ENCODE results near the gene SGMS1. TPM values are rescaled to one million over a fixed set of nuclear protein-coding genes. Genes with fewer than 3 reads are reported as not detected.
"Not testable (repeated sequence)": the region's sequence is repeated elsewhere in the genome, so short reads cannot be mapped to it uniquely, and the experiment has no call there.

SGMS1 gene
- total RNA-seq, 2 donors from 2014 or later: 32.5 to 35.9 TPM

DNA sequence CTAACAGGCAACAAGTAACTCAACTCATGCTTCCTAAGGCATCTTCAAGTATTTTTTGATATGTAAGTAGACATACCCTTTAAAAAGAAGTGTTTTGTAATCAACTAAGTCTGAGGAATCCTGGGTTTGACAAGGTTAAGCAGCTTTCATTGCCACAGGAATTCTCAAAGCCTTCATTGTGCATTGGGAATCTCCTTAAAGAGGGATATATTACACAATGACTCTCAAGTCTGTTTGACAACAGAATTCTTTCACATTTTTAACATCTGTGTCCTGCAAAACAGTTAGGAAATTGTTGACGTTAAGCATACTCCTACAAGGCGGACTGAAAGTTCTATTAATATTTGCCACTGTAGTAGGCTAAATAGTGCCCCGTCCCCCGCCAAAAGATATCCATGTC, 71.4 kb downstream of the SGMS1 start:
- DNase-seq (ENCODE audit: low spot score): no peak
- Histone ChIP-seq H3K27me3 (no peaks in the 10 kb centered on the region), H3K9me3 (peaks cover 0 to 4% of the 10 kb centered on the region in 2 donors), H3K4me1 (peaks cover 0 to 73% of the 10 kb centered on the region in 2 donors), H3K4me3 (no peak overlapping the region), H3K27ac (peak overlapping the region; percentile 27 to 58), H3K36me3 (no peaks in the 10 kb centered on the region)
- TF ChIP-seq, protein P1, sequence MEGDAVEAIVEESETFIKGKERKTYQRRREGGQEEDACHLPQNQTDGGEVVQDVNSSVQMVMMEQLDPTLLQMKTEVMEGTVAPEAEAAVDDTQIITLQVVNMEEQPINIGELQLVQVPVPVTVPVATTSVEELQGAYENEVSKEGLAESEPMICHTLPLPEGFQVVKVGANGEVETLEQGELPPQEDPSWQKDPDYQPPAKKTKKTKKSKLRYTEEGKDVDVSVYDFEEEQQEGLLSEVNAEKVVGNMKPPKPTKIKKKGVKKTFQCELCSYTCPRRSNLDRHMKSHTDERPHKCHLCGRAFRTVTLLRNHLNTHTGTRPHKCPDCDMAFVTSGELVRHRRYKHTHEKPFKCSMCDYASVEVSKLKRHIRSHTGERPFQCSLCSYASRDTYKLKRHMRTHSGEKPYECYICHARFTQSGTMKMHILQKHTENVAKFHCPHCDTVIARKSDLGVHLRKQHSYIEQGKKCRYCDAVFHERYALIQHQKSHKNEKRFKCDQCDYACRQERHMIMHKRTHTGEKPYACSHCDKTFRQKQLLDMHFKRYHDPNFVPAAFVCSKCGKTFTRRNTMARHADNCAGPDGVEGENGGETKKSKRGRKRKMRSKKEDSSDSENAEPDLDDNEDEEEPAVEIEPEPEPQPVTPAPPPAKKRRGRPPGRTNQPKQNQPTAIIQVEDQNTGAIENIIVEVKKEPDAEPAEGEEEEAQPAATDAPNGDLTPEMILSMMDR (IDR thresholded peaks at IDR 0.05): no peak

DNA sequence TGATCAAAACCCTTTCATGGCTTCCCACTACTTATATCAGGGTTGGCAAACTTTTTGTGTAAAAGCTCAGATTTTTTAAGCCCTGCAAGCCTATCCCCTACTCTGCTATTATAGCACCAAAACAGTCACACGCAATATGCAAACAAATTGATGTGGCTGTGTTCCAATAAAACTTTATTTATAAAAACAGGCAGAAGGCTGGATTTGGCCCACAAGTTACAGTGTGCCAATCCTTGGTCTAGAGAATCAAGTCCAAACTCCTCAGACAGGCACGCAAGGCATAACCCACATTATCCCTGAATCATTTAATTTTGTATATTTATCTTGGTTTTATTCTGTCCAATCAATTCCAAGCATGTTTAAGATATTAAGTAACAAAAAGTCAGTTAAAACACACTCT, 71.9 kb downstream of the SGMS1 start:
- H3K4me3 ChIP-seq: no peak overlapping the region
- peak overlapping the region; percentile 27 to 58 for H3K27ac ChIP-seq
- H3K4me1 ChIP-seq: peaks cover 0 to 68% of the 10 kb centered on the region in 2 donors
- no peak for DNase-seq (ENCODE audit: low spot score)
- peaks cover 0 to 4% of the 10 kb centered on the region in 2 donors for H3K9me3 ChIP-seq
- H3K36me3 ChIP-seq: no peaks in the 10 kb centered on the region
- TF ChIP-seq, protein P1 (IDR thresholded peaks at IDR 0.05): no peak
- H3K27me3 ChIP-seq: no peaks in the 10 kb centered on the region

DNA sequence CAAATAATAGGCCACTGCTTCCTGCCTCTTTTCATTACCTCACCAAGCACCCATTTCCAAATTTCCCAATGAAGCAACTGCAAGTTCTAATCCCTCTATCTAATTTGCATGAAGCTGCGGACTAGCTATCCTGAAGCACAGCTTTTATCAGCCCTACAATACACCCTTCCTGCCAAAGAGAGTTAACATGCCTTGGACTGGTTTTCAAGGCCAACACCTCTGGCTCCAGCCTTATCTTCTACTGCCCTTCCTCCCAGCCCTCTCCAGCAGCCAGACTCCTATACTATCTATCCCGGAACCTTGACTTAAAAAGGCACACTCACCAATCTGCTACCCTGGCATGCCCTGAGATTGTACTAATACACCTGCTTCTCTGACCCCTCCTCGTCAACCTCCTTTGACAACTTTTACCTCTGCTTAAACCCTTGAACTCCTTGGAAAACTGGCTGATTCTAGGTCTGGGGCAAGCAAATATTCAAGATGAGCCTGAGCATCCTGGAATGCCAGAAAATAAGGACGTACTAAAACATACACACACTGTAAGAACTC, 73.4 kb downstream of the SGMS1 start:
- Histone ChIP-seq H3K36me3 (no peaks in the 10 kb centered on the region), H3K4me3 (no peak overlapping the region), H3K27me3 (no peaks in the 10 kb centered on the region), H3K27ac (peak overlapping the region in 1 of 2 donors; percentile 57), H3K9me3 (peaks cover 0 to 4% of the 10 kb centered on the region in 2 donors), H3K4me1 (peaks cover 0 to 61% of the 10 kb centered on the region in 2 donors)
- TF ChIP-seq, protein P1 (IDR thresholded peaks at IDR 0.05): no peak
- DNase-seq (ENCODE audit: low spot score): no peak

DNA sequence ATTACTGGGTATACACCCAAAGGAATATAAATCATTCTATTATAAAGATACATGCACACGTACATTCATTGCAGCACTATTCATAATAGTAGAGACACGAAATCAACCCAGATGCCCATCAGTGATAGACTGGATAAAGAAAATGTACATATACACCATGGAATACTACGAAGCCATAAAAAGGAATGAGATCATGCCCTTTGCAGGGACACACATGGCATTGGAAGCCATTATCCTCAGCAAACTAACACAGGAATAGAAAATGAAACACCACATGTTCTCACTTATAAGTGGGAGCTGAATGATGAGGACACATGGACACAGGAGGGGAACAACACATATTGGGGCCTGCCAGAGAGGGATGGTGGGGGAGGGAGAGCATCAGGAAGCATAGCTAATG, 74.6 kb downstream of the SGMS1 start:
- H3K27ac ChIP-seq; H3K9me3 ChIP-seq; H3K4me3 ChIP-seq; H3K36me3 ChIP-seq; H3K27me3 ChIP-seq; DNase-seq (ENCODE audit: low spot score): not testable (repeated sequence)
- peaks cover 0 to 61% of the 10 kb centered on the region in 2 donors for H3K4me1 ChIP-seq

DNA sequence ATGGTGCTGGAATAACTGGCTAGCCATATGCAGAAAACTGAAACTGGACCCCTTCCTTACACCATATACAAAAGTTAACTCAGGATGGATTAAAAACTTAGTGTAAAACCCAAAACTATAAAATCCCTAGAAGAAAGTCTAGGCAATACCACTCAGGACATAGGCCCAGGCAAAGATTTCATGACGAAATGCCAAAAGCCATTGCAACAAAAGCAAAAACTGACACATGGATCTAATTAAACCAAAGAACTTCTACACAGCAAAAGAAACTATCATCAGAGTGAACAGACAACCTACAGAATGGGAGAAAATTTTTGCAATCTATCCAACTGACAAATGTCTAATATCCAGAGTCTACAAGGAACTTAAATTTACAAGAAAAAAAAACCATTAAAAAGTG, 75.3 kb downstream of the SGMS1 start:
- peaks cover 0 to 60% of the 10 kb centered on the region in 2 donors for H3K4me1 ChIP-seq
- not testable (repeated sequence) for H3K27ac ChIP-seq; H3K4me3 ChIP-seq; H3K9me3 ChIP-seq; H3K36me3 ChIP-seq; H3K27me3 ChIP-seq; DNase-seq (ENCODE audit: low spot score)

DNA sequence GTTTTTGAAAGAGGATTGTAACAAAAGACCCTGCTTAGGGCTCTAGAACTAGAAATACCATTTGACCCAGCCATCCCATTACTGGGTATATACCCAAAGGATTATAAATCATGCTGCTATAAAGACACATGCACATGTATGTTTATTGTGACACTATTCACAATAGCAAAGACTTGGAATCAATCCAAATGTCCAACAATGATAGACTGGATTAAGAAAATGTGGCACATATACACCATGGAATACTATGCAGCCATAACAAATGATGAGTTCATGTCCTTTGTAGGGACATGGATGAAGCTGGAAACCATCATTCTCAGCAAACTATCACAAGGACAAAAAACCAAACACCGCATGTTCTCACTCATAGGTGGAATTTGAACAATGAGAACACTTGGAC, 77.5 kb downstream of the SGMS1 start:
- H3K27ac ChIP-seq; H3K4me3 ChIP-seq; H3K27me3 ChIP-seq; DNase-seq (ENCODE audit: low spot score); H3K36me3 ChIP-seq; H3K9me3 ChIP-seq: not testable (repeated sequence)
- peaks cover 0 to 59% of the 10 kb centered on the region in 2 donors for H3K4me1 ChIP-seq

DNA sequence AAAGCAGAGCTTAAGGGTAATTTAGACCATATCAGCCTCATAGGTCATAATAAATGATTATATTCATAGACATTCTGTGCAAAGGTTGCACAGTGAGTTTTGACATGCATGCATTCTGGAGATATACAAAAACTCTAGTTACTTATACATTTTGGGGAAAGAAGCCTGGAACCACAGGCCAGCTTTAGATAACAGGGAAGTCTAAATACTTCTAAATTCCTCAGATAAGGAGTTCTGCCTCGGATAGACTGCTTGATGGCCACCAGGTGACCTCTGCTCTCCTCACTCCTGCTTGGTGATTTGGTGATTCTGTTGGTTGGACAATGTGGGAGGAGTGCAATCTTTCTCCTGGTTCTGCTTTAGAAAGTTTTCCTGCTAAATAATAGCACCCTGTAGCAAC, 77.9 kb downstream of the SGMS1 start:
- Histone ChIP-seq H3K4me3 (no peak overlapping the region), H3K36me3 (no peaks in the 10 kb centered on the region), H3K9me3 (peaks cover 0 to 4% of the 10 kb centered on the region in 2 donors), H3K27ac (no peak overlapping the region), H3K4me1 (peaks cover 0 to 58% of the 10 kb centered on the region in 2 donors), H3K27me3 (no peaks in the 10 kb centered on the region)
- TF ChIP-seq, protein P1 (IDR thresholded peaks at IDR 0.05): no peak
- DNase-seq (ENCODE audit: low spot score): no peak

Data from right atrium auricular region (tissue), 2 donors.